ENCODE results near the gene FXYD4.

FXYD4 gene

DNA sequence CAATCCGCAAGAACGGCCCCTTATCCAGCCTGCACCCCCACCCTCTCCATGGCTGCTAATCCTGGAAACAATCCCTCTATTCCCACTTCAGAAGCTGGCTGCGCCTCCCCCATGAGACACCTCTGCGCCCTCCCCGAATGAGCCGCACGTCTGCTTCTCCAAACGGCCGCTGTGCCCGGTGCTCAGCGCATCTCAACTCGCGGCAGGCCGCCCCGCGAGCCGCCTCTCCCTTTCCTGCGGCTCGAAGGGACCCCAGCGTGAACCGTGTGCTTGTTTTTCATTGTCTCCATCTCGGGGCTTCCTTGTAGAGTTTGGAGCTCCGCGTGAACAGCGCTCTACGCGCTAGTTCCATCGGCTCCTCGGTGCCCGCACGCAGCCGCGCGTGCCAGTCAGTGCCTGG lies 20.8 kb upstream of the FXYD4 start:
- TF ChIP-seq REST (IDR thresholded peaks at IDR 0.05; ENCODE audit: insufficient replicate concordance, low read depth): no peak
- TF ChIP-seq GABPA (IDR thresholded peaks at IDR 0.05; ENCODE audit: low read depth): no peak
- TF ChIP-seq, protein P1, sequence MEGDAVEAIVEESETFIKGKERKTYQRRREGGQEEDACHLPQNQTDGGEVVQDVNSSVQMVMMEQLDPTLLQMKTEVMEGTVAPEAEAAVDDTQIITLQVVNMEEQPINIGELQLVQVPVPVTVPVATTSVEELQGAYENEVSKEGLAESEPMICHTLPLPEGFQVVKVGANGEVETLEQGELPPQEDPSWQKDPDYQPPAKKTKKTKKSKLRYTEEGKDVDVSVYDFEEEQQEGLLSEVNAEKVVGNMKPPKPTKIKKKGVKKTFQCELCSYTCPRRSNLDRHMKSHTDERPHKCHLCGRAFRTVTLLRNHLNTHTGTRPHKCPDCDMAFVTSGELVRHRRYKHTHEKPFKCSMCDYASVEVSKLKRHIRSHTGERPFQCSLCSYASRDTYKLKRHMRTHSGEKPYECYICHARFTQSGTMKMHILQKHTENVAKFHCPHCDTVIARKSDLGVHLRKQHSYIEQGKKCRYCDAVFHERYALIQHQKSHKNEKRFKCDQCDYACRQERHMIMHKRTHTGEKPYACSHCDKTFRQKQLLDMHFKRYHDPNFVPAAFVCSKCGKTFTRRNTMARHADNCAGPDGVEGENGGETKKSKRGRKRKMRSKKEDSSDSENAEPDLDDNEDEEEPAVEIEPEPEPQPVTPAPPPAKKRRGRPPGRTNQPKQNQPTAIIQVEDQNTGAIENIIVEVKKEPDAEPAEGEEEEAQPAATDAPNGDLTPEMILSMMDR (IDR thresholded peaks at IDR 0.05; ENCODE audit: insufficient read depth, low read length): no peak
- TF ChIP-seq SPI1 (IDR thresholded peaks at IDR 0.05; ENCODE audit: borderline replicate concordance, low read depth): no peak
- no peak for TF ChIP-seq POLR2AphosphoS5 (IDR thresholded peaks at IDR 0.05; ENCODE audit: low read depth)
- Histone ChIP-seq H3K27ac (replicated peaks) (no peak overlapping the region), H3K27me3 (ENCODE audit: insufficient read depth, poor library complexity, severe bottlenecking) (peaks cover 5% of the 10 kb centered on the region), H3K4me3 (replicated peaks; ENCODE audit: insufficient read depth, low read length) (no peak overlapping the region)
- DNase-seq (ENCODE audit: low read depth in 1 of 2, low spot score in 1 of 2): no peak

DNA sequence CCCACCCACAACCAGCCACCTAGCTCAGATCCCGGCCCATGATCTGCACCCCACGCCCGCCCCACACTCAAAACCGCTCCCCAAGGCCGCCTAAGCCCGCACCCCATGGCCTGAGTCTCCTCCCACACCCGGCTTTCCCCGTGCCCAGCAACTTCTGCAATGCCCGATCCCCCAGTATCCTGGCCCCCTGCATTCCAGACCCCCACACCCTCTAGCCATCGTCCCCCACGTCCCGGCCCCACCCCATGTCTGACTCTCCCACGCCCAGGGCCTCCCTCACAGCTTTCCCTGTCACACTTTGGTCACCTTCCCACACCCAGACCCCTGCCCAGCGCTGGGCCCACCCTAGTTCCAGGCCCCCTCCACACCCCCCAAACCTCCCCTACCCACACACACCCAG lies 20.1 kb upstream of the FXYD4 start:
- no peak for DNase-seq (ENCODE audit: low read depth in 1 of 2, low spot score in 1 of 2)
- Histone ChIP-seq H3K27me3 (ENCODE audit: insufficient read depth, poor library complexity, severe bottlenecking) (peaks cover 5% of the 10 kb centered on the region), H3K4me3 (replicated peaks; ENCODE audit: insufficient read depth, low read length) (no peak overlapping the region), H3K27ac (replicated peaks) (no peak overlapping the region)
- TF ChIP-seq GABPA (IDR thresholded peaks at IDR 0.05; ENCODE audit: low read depth) (no peak), POLR2AphosphoS5 (IDR thresholded peaks at IDR 0.05; ENCODE audit: low read depth) (no peak), SPI1 (IDR thresholded peaks at IDR 0.05; ENCODE audit: borderline replicate concordance, low read depth) (no peak), REST (IDR thresholded peaks at IDR 0.05; ENCODE audit: insufficient replicate concordance, low read depth) (no peak)
- TF ChIP-seq, protein P1 (IDR thresholded peaks at IDR 0.05; ENCODE audit: insufficient read depth, low read length): no peak

DNA sequence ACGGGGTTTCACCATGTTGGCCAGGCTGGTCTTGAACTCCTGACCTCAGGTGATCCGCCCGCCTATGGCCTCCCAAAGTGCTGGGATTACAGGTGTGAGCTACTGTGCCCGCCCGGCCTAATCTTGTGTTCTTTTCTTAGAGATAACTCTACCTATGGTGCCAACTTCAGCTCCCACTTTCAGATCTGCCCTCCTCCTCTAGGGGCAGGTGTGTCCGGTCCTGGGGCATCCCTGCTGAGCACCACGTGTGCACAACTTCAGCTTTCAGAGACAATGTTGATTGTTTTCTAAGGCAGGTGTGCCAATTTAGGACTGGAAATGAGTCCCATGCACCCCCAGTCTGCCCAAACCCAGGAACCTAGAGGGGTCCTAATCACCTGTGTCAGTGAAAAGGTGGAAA lies 18.5 kb upstream of the FXYD4 start:
- Histone ChIP-seq H3K27me3 (ENCODE audit: insufficient read depth, poor library complexity, severe bottlenecking) (peaks cover 5% of the 10 kb centered on the region), H3K4me3 (replicated peaks; ENCODE audit: insufficient read depth, low read length) (no peak overlapping the region), H3K27ac (replicated peaks) (no peak overlapping the region)
- TF ChIP-seq, protein P1 (IDR thresholded peaks at IDR 0.05; ENCODE audit: insufficient read depth, low read length): no peak
- TF ChIP-seq GABPA (IDR thresholded peaks at IDR 0.05; ENCODE audit: low read depth): no peak
- TF ChIP-seq POLR2AphosphoS5 (IDR thresholded peaks at IDR 0.05; ENCODE audit: low read depth): no peak
- no peak for TF ChIP-seq SPI1 (IDR thresholded peaks at IDR 0.05; ENCODE audit: borderline replicate concordance, low read depth)
- no peak for TF ChIP-seq REST (IDR thresholded peaks at IDR 0.05; ENCODE audit: insufficient replicate concordance, low read depth)
- no peak for DNase-seq (ENCODE audit: low read depth in 1 of 2, low spot score in 1 of 2)
